Mesothelial cell of epicardium (in vitro differentiated cells): ENCODE results near the gene PRDX5. TPM values are rescaled to one million over a fixed set of nuclear protein-coding genes. Genes with fewer than 3 reads are reported as not detected.
A peak's percentile ranks its signal among the peaks of the same experiment; 100 is the strongest.
"Not testable (repeated sequence)": the region's sequence is repeated elsewhere in the genome, so short reads cannot be mapped to it uniquely, and the experiment has no call there.

Source experiments
- DNase-seq, 2 experiments: peaks; one replicate each; pipeline ENCODE4 v3.0.0; 2021; ENCODE audit warnings: low spot score in 2 of 2; ENCODE audit not compliant: unreplicated experiment in 2 of 2
- H3K27ac Mint-ChIP-seq: 2 replicates; pipeline ENCODE4 v1.8.0; 2021; ENCODE audit warnings: mixed read lengths
- H3K27me3 Mint-ChIP-seq: 2 replicates; pipeline ENCODE4 v1.8.0; 2021; ENCODE audit warnings: low read depth, mixed read lengths
- H3K36me3 Mint-ChIP-seq: 2 replicates; pipeline ENCODE4 v1.8.0; 2021; ENCODE audit warnings: mixed read lengths
- H3K4me1 Mint-ChIP-seq: 2 replicates; pipeline ENCODE4 v1.8.0; 2021; ENCODE audit warnings: mixed read lengths
- H3K4me3 Mint-ChIP-seq: 2 replicates; pipeline ENCODE4 v1.8.0; 2021; ENCODE audit warnings: mild to moderate bottlenecking, moderate library complexity, mixed read lengths
- H3K9me3 Mint-ChIP-seq: 2 replicates; pipeline ENCODE4 v1.8.0; 2021; ENCODE audit warnings: mixed read lengths
- total RNA-seq: library from RNA; stranded (reverse); gene quantifications from 3 replicates; pipeline ENCODE4 v1.2.1, GENCODE V29; 2021
- TF ChIP-seq, protein P1 (sequence below): fragments of 200-600 bp; sonication (generic); IDR thresholded peaks from one replicate; pipeline ENCODE4 v1.5.0; 2021; ENCODE audit warnings: antibody characterized with exemption; ENCODE audit not compliant: unreplicated experiment

PRDX5 gene
- total RNA-seq, 1 donor from 2014 or later = 139 TPM

DNA sequence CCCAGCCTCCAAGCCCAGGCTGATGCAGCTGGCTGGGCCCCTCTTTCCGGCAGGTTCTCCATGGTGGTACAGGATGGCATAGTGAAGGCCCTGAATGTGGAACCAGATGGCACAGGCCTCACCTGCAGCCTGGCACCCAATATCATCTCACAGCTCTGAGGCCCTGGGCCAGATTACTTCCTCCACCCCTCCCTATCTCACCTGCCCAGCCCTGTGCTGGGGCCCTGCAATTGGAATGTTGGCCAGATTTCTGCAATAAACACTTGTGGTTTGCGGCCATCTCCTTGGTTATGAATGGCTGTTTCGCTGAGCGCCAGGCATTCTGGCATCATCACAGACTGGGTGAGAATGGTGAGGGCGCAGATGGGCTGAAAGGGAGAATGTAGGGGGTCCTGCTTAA lies 3.6 kb downstream of the PRDX5 start:
- Mint-ChIP-seq H3K4me3 (no peak overlapping the region), H3K27me3 (no peaks in the 10 kb centered on the region), H3K36me3 (peaks cover 8% of the 10 kb centered on the region), H3K9me3 (no peaks in the 10 kb centered on the region), H3K4me1 (peaks cover 29% of the 10 kb centered on the region), H3K27ac (peak overlapping the region; percentile 92)
- TF ChIP-seq, protein P1, sequence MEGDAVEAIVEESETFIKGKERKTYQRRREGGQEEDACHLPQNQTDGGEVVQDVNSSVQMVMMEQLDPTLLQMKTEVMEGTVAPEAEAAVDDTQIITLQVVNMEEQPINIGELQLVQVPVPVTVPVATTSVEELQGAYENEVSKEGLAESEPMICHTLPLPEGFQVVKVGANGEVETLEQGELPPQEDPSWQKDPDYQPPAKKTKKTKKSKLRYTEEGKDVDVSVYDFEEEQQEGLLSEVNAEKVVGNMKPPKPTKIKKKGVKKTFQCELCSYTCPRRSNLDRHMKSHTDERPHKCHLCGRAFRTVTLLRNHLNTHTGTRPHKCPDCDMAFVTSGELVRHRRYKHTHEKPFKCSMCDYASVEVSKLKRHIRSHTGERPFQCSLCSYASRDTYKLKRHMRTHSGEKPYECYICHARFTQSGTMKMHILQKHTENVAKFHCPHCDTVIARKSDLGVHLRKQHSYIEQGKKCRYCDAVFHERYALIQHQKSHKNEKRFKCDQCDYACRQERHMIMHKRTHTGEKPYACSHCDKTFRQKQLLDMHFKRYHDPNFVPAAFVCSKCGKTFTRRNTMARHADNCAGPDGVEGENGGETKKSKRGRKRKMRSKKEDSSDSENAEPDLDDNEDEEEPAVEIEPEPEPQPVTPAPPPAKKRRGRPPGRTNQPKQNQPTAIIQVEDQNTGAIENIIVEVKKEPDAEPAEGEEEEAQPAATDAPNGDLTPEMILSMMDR = no peak
- no peak for DNase-seq

DNA sequence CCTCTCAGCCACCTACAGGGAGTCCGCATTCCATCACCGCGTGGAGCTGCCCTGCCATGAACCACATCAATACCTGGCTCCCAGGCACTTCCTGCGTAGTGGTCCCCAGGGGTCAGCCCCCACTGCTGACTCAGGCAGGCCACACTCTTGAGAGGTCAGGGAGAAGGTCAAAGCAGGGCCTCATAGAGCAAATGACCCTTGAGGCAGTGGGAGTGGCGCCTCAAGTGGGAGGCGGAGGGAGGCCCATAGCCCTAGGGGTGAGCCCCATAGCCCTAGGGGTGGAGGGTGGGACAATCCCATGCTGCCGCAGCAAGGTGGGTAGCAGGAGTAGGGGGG lies 5.0 kb downstream of the PRDX5 start:
- no peak for DNase-seq
- Mint-ChIP-seq H3K36me3 (peaks cover 8% of the 10 kb centered on the region), H3K4me1 (peaks cover 23% of the 10 kb centered on the region), H3K27ac (peak overlapping the region; percentile 9), H3K27me3 (no peaks in the 10 kb centered on the region), H3K4me3 (no peak overlapping the region), H3K9me3 (no peaks in the 10 kb centered on the region)
- TF ChIP-seq, protein P1 = no peak

DNA sequence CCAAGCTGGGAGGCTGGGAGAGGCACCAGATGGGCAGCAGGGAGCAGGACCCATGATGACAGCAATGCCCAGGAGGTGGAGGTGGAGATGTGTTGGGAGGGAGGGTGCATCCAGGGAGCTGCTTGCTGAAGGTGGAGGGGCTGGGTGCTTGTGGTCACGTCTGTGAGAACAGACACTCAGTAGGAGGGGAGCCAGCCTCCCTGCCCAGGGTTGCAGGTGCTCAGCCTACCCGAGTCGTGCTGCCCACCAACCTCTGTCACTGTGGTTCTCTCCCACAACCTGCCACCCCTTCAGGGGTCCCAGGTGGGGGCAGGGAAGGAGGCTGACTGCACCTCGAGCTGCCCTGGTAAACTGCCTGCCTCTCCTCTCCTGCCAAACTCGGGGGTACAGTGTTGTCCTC lies 5.5 kb downstream of the PRDX5 start:
- TF ChIP-seq, protein P1 = no peak
- Mint-ChIP-seq H3K27me3 (no peaks in the 10 kb centered on the region), H3K4me1 (peaks cover 23% of the 10 kb centered on the region), H3K9me3 (no peaks in the 10 kb centered on the region), H3K4me3 (no peak overlapping the region), H3K27ac (no peak overlapping the region), H3K36me3 (peaks cover 8% of the 10 kb centered on the region)
- DNase-seq = no peak

DNA sequence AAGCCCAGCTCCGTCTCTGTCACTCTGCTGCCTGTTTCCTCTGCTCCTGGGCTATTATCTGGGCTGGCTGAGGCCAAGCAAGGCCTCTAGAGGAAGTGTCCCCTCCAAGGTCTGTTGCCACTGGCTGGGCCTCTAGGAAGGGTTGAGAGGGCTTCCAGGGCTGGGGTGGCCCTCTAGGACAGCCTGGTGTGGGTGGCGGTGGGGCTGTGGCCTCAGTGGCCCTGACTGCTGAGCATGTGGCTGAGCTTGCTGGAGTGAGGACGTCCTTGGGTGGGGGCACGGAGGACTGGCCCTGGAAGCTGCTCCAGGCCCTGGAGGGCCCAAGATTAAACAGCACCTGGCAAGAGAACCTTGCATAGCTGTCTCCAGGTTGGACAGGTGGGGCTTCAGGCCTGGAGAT lies 6.1 kb downstream of the PRDX5 start:
- not testable (repeated sequence) for H3K36me3 Mint-ChIP-seq, H3K4me3 Mint-ChIP-seq, DNase-seq, H3K9me3 Mint-ChIP-seq, H3K27me3 Mint-ChIP-seq
- Mint-ChIP-seq H3K27ac (peak overlapping the region; percentile 50), H3K4me1 (peaks cover 21% of the 10 kb centered on the region)

DNA sequence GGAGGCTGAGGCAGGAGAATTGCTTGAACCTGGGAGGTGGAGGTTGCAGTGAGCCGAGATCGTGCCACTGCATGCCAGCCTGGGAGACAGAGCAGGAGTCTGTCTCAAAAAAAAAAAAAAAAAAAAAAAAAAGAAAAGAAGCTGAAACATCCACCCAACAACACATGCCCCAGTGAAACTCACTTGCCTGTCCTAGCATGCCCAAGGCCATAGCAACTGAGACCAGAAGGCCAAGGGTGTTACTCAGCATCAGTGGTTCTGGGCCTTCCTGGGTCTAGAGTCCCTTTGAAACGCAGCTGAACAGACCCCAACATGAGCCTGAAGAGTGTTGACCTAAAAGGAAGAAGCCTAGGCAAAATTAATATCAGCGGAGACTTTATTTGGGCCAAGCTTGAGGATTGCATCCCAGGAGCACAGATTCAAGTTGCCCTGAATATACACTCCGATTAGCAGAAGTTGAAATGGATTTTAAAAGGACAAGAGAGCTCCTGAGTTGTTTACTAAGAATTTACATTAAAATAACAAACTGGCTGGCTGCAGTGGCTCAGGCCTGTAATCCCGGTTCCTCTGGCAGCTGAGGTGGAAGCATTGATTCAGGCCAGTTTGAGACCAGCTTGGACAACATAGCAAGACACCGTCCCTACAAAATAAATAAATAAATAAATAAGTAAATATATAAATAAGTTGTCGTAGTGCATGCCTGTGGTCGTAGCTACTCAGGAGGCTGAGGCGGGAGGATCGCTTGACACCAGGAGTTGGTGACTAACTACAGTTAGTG lies 7.0 kb downstream of the PRDX5 start:
- Mint-ChIP-seq H3K4me3 (no peak overlapping the region), H3K36me3 (peaks cover 8% of the 10 kb centered on the region), H3K4me1 (peaks cover 17% of the 10 kb centered on the region), H3K27me3 (no peaks in the 10 kb centered on the region), H3K9me3 (no peaks in the 10 kb centered on the region), H3K27ac (peak overlapping the region; percentile 91)
- TF ChIP-seq, protein P1 = no peak
- DNase-seq = no peak

DNA sequence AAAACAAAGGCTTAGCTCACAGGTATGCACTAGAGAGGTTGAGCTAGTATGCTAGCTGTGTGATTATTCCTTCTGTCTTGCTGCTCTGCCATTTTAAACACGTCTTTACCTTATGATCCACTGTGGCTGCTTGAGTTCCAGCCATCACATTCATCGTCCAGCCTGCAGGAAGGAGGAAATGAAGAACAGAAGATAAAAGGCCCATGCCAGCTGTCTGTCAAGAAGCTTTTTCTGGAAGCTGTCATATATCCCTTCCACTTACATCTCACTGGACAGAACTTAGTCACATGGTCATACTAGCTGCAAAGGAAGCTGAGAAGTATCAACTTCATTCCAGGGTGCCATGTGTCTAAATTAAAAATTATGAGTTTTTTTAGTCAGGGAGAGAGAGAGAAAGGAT lies 9.5 kb downstream of the PRDX5 start:
- TF ChIP-seq, protein P1 = no peak
- no peaks in the 10 kb centered on the region for H3K36me3 Mint-ChIP-seq
- no peaks in the 10 kb centered on the region for H3K9me3 Mint-ChIP-seq

More for the DNA sequence above, 9.5 kb downstream of the PRDX5 start:
- no peak overlapping the region for H3K27ac Mint-ChIP-seq
- H3K4me1 Mint-ChIP-seq = peaks cover 2% of the 10 kb centered on the region
- H3K27me3 Mint-ChIP-seq = no peaks in the 10 kb centered on the region
- no peak for DNase-seq
- H3K4me3 Mint-ChIP-seq = no peak overlapping the region
